Chondrocyte (in vitro differentiated cells): ENCODE data around the gene LRCH1. TPM values are rescaled to one million over a fixed set of nuclear protein-coding genes. Genes with fewer than 3 reads are reported as not detected.

ENCODE experiments used
- DNase-seq: peaks from one replicate; pipeline ENCODE4 v3.0.0; 2021; ENCODE audit warnings: mixed read lengths, low spot score
- H3K27ac Mint-ChIP-seq: one replicate; pipeline ENCODE4 v1.8.0; 2021; ENCODE audit warnings: mild to moderate bottlenecking, moderate library complexity, mixed read lengths; ENCODE audit not compliant: unreplicated experiment
- H3K27me3 Mint-ChIP-seq: 2 replicates; pipeline ENCODE4 v1.8.0; 2021; ENCODE audit warnings: low read depth, mixed read lengths
- H3K36me3 Mint-ChIP-seq: 2 replicates; pipeline ENCODE4 v1.8.0; 2021; ENCODE audit warnings: low read depth, mixed read lengths
- H3K4me1 Mint-ChIP-seq: 2 replicates; pipeline ENCODE4 v1.8.0; 2021; ENCODE audit warnings: low read depth, mild to moderate bottlenecking, mixed read lengths
- H3K4me3 Mint-ChIP-seq: one replicate; pipeline ENCODE4 v1.8.0; 2021; ENCODE audit warnings: mild to moderate bottlenecking, moderate library complexity, mixed read lengths; ENCODE audit not compliant: unreplicated experiment
- H3K9me3 Mint-ChIP-seq: 2 replicates; pipeline ENCODE4 v1.8.0; 2021; ENCODE audit warnings: low read depth, mixed read lengths
- CTCF ChIP-seq: fragments of 200-600 bp; sonication (generic); IDR thresholded peaks from 2 replicates; pipeline ENCODE4 v1.5.0; 2021; ENCODE audit warnings: antibody characterized with exemption, mild to moderate bottlenecking, moderate library complexity
- total RNA-seq: library from RNA; stranded (reverse); gene quantifications from 3 replicates; pipeline ENCODE4 v1.2.1, GENCODE V29; 2021

LRCH1 gene
- total RNA-seq, 1 donor from 2014 or later = 14.4 TPM

GRCh38 chr13:46624353-46624752, 71.4 kb downstream of the LRCH1 start:
- no peak for TF ChIP-seq CTCF
- Mint-ChIP-seq H3K9me3 (no peaks in the 10 kb centered on the region), H3K36me3 (no peaks in the 10 kb centered on the region), H3K27me3 (no peaks in the 10 kb centered on the region), H3K27ac (no peak overlapping the region), H3K4me3 (no peak overlapping the region), H3K4me1 (peaks cover 43% of the 10 kb centered on the region)
- DNase-seq = no peak

GRCh38 chr13:46624821-46625220, 71.9 kb downstream of the LRCH1 start:
- Mint-ChIP-seq H3K4me1 (peaks cover 45% of the 10 kb centered on the region), H3K36me3 (no peaks in the 10 kb centered on the region), H3K4me3 (no peak overlapping the region), H3K27ac (no peak overlapping the region), H3K27me3 (no peaks in the 10 kb centered on the region), H3K9me3 (no peaks in the 10 kb centered on the region)
- no peak for TF ChIP-seq CTCF
- no peak for DNase-seq

- Mint-ChIP-seq H3K4me3 (no peak overlapping the region), H3K9me3 (no peaks in the 10 kb centered on the region), H3K36me3 (no peaks in the 10 kb centered on the region), H3K27me3 (no peaks in the 10 kb centered on the region), H3K4me1 (peaks cover 38% of the 10 kb centered on the region), H3K27ac (no peak overlapping the region)
- DNase-seq = no peak
- no peak for TF ChIP-seq CTCF
Measured at GRCh38 chr13:46627462-46627861, 74.5 kb downstream of the LRCH1 start.

GRCh38 chr13:46628622-46629365, 75.8 kb downstream of the LRCH1 start:
- DNase-seq = no peak
- no peak overlapping the region for H3K27ac Mint-ChIP-seq
- H3K4me3 Mint-ChIP-seq = no peak overlapping the region
- H3K9me3 Mint-ChIP-seq = no peaks in the 10 kb centered on the region
- H3K36me3 Mint-ChIP-seq = no peaks in the 10 kb centered on the region
- no peaks in the 10 kb centered on the region for H3K27me3 Mint-ChIP-seq
- H3K4me1 Mint-ChIP-seq = peaks cover 38% of the 10 kb centered on the region
- TF ChIP-seq CTCF = no peak

GRCh38 chr13:46629811-46630413, 76.9 kb downstream of the LRCH1 start:
- Mint-ChIP-seq H3K27me3 (no peaks in the 10 kb centered on the region), H3K27ac (no peak overlapping the region), H3K4me1 (peaks cover 47% of the 10 kb centered on the region), H3K4me3 (no peak overlapping the region), H3K9me3 (no peaks in the 10 kb centered on the region), H3K36me3 (no peaks in the 10 kb centered on the region)
- DNase-seq = no peak
- no peak for TF ChIP-seq CTCF
